ENCODE data around the gene GHRL. TPM values are rescaled to one million over a fixed set of nuclear protein-coding genes. Genes with fewer than 3 reads are reported as not detected.

GHRL gene
- total RNA-seq, 4 donors from 2014 or later: 11.3 TPM; not detected in 3

GRCh38 chr3:10272977-10273376, 19.8 kb downstream of the GHRL start:
- TF ChIP-seq CTCF (IDR thresholded peaks at IDR 0.05; ENCODE audit: low read depth): no peak

DNA sequence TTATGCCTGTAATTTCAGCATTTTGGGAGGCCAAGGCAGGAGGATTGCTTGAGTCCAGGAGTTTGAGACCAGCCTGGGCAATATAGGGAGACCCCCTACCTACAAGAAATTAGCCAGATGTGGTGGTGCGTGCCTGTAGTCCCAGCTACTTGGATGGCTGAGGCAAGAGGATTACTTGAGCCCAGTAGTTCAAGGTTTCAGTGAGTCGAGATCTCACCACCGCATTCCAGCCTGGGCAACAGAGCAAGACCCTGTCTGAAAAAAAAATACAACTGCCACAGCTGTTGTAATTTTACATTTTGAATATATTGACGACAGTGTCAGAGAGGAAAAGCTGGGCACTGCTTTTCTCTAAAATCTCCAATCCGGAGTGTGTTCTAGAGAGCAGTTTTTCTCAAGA, 23.3 kb downstream of the GHRL start:
- TF ChIP-seq CTCF (IDR thresholded peaks at IDR 0.05; ENCODE audit: low read depth): no peak

GRCh38 chr3:10268930-10269329, 23.8 kb downstream of the GHRL start:
- no peak for TF ChIP-seq CTCF (IDR thresholded peaks at IDR 0.05; ENCODE audit: low read depth)

DNA sequence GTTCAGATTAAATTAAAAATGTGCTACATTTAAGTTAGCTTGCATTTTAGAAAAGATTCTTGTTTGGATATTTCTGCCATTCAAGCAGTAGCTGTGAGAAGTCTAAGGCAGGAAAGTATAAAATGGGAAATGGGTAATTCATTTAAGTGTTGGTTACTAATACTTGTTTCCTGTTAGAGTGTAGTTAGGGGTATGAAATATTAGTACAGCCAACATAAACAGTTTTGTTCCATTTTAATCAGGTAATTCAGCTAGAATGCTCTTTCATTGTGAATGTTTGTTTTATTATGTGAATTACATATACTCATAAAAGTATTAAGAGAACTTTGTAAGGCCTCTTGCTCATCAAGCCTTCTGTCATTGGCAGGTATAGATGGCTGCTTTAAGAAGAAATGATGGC, 24.6 kb downstream of the GHRL start:
- no peak for TF ChIP-seq CTCF (IDR thresholded peaks at IDR 0.05; ENCODE audit: low read depth)

- TF ChIP-seq CTCF (IDR thresholded peaks at IDR 0.05; ENCODE audit: low read depth): no peak
Observed at GRCh38 chr3:10265833-10266232, 26.9 kb downstream of the GHRL start.

GRCh38 chr3:10263646-10264363, 28.9 kb downstream of the GHRL start:
- TF ChIP-seq CTCF (IDR thresholded peaks at IDR 0.05; ENCODE audit: low read depth): no peak

- no peak for TF ChIP-seq CTCF (IDR thresholded peaks at IDR 0.05; ENCODE audit: low read depth)
Observed at GRCh38 chr3:10262027-10262426, 30.7 kb downstream of the GHRL start.

All from subcutaneous adipose tissue (tissue), 4 donors.